NCI-H128 (cell line): Measurements from ENCODE around the gene HLCS.

Experiments used
- DNase-seq: peaks from one replicate; lab custom pipeline; 2025; ENCODE audit not compliant: unreplicated experiment; lab: John Stamatoyannopoulos, UW

HLCS gene

DNA sequence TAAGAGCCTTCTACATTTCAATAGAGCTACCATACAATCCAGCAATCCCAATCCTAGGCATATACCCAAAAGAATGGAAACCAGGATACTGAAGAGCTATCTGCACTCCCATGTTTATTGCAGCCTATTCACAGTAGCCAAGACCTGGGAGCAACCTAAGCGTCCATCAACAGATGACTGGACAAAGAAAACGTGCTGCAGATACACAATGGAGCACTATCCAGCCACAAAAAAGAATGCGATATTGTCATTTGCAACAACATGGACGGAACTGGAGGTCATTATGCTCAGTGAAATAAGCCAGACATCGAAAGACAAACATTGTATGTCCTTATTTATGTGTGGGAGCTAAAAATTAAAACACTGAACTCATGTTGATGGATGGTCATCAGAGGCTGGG, 115.3 kb downstream of the HLCS start:
- DNase-seq: no peak

DNA sequence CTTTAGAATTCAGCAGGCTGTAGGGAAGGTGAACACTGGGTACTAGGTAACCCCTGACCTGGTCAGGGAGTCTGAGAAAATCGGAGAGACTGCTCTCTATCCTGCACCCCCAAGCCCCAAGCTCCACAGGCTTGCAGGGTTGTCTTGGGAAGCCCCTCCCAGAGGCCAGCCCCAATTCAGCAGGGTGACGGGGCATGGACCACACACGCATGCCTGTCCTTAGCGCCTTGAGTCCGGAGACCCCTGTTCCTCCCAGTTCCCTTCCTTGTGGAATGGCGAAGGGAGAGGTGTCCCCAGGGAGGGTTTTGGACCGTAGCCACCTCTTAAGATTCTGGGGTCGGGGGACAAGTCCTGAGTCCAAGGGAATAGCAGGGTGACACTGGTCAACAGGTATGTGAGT, 116.1 kb downstream of the HLCS start:
- DNase-seq: no peak

DNA sequence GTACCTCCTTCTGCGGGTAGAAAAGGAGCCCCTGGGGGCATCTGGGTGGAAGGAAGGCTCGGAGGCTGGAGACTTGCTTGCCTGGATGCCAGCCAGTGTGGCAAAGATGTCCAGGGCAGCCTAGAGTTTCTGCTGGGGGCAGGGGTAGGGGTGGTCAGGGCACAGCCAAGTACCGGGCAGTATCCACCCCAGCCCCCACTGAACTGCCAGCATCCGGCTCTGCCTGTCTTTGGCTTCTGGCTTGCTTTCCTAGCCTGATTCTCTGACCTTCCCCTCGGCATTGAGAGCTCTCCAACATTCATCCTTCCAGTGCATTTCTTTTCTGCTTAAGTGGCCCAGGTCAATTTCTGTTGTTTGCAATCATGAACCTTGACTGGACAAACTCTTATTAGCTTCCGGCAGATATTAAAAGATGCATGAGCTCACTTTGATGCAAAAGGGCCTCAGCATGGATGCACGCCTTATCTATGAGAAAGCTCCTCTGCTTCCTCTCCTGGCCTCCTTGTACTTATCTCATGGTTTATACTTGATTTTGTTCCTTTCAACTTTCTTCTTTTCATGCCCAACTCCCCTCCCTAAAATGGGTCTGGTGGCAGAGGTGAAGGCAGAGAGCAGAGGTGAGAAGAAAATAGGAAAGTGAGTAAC, 116.9 kb downstream of the HLCS start:
- DNase-seq: no peak

DNA sequence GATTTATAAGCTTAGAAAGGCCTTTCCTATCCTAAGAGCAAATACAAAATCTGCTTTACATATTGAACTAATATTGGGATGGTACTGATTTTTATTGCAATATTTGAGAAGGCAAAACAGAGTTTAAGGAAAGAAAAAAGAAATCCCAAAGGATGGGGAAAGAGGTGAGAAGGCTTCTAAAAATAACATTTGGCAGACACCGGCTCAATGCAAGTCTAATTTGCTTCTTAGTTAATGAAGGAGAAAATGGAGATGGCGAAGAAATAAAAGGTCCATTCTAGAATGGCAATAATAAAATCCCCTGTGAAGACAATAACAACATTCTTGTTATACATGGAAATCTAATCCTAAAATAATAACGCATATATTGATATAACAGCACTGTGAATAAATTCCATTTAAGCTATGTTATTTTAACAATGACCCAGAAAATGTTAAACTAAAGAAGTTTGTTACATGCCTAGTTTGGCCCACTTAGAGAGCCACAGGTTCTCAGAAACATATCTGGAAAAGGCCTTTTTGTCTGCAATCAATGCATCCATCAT, 117.7 kb downstream of the HLCS start:
- DNase-seq: no peak

DNA sequence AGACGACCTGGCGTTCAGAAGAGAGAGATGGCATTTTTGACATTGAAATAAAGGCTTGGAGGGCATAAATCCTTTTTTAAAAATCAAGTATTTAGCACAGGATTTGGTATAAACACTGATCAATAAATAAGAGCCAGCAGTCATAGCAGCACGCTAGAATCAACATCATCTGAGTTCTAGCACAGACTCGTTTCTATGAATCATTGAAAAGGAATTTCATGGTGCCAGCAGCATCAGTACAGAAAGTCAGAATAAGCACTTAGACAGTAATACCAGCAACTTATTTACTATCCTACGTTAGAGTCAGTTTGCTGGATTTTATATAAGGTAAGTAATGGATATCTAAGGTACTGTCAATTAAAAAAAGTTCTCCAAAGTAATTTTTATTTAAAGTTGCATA, 119.3 kb downstream of the HLCS start:
- no peak for DNase-seq

DNA sequence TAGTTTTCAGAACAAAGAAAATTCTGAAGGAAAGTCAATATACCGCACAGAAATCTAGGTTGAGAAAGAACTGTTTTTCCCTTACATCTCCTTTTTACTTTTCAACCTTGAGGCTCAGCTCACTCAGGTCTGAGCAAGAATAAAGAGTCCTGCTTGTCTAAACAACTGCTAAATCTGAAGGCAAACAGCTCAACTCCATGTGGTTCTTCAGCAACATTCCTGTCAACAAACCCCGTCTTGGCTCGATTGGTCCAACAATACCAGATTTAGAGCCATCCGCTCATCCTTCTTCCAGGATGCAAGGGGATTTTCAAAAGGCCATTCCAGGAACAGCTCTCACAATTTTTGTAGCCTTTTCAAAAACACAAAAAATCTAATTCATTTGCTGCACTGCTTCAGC, 119.8 kb downstream of the HLCS start:
- no peak for DNase-seq

DNA sequence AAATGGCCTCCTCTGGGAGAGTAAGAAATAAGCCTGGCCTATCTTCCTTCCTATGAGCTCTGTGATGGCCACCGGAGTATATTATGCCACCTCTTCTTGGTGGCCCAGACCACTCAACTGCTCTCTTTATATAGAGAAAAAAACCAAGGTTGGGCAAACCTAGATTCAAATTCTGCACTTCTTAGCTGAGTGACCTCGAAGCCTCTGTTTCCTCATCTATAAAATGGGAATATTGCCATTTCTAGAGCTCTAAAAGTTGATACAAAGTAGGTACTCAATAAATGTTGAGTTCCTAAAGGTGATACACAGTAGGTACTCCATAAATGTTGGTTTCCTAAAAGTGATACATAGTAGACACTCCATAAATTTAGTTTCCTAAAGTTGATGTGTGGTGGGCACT, 120.7 kb downstream of the HLCS start:
- DNase-seq: no peak

DNA sequence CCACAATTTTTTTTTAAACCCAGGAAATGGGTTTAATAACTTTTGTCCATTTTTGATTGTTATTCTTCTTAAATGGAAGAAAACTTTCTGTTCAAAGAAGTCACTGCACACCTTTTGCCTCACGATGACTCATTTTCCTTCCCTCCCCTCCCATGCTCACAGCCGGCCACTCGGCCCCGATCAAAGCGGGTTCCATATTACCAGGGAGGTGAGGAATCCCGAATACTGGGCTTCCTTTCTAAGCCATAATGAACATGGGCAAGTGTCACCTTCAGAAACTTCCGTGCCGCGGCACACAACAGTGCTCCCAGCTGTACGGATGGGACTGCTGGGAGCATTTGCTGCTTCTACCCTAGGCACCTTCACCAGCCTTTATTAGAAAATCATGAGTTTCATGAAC, 121.4 kb downstream of the HLCS start:
- DNase-seq: no peak

DNA sequence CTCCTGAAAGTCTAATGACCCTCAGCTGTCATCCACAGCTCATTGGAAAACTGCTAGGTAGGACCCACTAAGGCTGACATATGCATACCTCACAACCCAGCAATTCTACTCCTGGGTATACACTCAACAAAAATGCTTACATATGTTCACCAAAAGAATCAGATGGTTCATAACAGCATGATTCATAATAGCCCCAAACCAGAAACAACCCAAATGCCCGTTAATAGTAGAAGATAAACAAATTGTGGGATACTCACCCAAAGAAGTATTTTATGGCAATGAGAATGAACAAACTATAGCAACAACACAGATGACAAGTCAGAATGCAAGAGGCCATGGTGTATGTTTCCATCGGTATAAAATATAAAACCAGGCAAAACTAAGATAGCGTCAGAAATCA, 124.6 kb downstream of the HLCS start:
- no peak for DNase-seq

DNA sequence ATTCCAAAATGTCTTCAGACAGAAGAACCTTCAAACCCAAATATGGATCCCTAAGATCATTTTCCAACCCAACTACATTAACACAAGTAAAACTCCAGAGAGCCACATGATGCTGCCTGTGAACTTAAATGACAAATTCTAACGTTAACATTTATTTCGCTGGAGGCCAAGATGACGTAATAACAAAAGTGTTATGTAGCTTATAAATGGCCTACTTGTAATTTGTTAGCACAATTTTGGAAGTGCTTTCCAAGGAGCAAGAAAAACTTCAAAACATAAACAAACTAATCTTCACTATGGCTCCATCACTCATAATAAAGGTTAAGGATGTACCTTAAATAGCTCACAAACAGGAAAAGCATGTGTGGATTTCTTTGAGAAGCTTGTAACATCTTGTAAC, 126.7 kb downstream of the HLCS start:
- no peak for DNase-seq

DNA sequence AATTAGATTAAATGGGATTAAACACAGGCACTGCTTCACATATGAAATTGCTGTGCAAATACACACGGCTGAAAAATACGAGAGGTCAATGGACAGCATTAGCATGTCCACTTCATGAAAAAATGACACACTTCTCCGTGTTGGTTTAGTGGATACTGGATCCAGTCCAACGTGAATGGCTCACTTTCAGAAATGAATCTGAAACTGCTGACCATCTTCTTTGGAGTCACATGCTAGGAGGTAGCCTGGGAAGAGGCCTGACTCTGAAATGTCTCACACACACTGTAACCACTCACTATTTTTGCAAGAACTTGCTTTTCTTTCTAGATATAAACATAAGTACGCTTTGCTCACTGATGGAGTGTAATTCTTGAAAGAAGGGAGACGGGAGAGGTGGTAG, 127.3 kb downstream of the HLCS start:
- no peak for DNase-seq

DNA sequence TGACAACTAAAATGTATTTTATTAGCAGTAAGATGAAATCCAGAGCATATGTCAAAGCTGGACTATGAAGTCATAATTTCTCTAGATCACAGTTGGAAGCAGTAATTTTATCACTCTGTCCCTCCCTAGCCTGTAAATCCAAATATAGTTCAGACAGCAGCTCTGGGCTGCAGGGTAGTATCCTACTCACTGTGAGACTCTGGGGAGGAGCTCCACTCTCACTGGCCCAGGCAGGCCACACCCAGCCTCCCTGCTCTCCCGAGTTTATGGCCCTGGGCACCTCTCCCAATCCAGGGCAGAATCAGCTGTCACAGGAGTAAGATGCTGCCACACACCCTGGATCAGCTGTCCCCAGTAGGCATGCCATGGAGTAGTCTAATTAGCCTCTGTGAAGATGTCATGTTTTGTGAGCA, 131.1 kb downstream of the HLCS start:
- DNase-seq: no peak

DNA sequence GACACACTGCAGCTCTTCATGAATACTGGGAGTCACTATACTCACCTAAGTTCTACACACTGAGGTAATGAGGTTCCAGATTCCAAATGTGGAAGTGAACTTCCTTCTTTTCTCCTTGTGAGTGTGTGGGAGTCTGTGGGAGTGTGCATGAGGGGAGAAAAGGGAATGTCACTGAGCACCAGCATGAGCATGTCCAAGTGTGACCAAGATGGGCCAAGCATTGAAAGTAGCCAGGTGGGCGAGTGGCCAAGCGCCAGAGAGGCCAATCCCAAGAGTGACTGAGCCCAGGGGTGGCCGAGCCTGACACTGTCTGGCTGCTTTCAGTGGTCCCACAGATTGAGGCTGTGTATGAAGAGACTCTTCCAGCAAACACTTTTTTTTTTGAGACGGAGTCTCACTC, 132.3 kb downstream of the HLCS start:
- DNase-seq: no peak

DNA sequence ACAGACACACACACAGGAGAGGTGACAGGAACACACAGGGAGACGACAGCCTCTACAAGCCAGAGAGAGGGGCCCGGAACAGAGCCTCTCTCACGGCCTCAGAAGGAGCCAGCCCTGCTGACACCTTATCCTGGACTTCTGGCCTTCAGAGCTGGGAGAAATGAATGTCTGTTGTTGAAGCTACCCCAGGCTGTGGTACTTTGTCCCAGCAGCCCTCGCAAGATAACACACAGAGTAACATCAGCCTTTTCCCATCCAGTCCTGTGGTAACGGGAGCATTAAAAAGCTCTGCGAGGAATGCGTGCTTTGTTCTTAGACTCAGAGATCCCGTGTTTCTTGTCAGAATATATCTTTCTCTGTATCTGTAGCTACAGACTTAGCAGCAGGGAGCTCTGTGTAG, 136.4 kb downstream of the HLCS start:
- DNase-seq: no peak

DNA sequence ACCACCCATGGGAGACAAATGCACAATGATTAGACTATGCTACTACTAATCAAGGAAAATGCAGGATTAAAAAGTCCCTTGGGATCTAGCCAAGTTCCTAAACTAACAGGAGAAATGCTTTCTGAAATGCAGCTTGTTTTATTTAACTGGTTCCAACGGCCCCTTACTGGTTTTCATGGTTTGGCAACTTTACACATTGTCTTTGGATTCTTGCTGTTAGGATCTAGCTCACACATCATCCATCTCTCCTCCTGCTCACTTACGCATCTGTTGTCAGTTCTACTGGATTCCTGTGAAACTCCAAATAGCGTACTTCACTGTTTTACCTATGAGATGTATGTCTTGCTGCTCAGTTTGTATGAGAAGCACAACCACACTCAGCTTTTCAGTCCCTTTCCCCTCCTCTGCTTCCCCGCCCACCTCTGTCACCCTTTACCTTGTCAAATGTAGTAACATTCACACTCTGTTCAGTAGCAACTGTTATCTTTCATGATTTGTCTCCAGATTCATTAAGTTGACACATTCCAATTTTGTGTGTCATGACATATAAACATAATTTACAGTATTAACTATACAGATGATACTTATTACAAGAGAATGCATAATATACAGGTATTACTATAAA, 137.5 kb downstream of the HLCS start:
- DNase-seq: no peak

DNA sequence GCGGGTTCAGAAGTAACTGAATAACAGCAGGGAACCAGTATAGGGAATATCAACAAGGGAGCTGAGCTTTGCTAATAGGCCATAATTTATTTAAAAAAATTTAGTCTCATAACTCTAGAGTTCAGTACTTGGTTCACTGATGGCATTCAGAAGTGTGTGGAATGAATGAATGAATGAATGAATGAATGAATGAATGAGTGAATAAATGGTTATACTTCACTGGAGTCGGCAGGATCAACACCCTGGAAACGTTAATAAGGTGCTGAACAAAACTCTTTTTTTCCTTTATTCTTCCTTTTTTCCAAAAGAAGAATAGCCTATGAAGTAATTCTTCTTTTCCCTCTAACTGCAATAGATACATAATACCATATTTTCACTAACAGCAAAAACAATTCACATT, 138.3 kb downstream of the HLCS start:
- no peak for DNase-seq

DNA sequence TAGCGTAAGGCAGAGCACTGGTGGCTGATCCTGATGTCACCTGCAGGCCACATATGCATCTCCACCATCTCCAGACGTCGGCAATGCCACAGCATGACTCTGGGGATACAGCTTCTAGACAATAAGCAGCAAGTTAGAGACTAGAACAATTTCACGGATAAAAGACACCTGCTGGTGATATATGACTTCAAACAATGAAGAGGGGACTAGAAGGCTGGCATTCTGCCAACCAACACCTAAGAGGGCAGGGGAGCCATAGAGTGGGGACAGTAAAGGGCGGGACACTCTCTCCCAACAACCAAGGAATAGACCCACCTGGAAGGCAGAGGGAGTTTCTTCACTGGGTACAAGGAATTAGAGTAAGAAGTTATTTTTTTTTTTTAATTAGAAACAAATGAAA, 140.8 kb downstream of the HLCS start:
- no peak for DNase-seq

DNA sequence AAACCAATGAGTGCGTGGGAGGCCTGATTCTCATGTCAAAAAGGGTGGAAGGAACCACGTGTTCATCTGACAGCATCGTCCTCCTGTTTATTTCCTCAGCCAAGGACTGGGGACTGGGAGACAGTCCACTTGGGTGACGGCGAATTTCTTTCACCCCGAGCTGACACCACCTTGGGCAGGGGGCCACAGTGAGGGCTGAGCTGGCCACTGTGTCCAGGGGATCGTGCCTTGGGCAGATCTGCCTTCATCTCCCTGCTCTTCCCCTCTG, 145.5 kb downstream of the HLCS start:
- DNase-seq: no peak

DNA sequence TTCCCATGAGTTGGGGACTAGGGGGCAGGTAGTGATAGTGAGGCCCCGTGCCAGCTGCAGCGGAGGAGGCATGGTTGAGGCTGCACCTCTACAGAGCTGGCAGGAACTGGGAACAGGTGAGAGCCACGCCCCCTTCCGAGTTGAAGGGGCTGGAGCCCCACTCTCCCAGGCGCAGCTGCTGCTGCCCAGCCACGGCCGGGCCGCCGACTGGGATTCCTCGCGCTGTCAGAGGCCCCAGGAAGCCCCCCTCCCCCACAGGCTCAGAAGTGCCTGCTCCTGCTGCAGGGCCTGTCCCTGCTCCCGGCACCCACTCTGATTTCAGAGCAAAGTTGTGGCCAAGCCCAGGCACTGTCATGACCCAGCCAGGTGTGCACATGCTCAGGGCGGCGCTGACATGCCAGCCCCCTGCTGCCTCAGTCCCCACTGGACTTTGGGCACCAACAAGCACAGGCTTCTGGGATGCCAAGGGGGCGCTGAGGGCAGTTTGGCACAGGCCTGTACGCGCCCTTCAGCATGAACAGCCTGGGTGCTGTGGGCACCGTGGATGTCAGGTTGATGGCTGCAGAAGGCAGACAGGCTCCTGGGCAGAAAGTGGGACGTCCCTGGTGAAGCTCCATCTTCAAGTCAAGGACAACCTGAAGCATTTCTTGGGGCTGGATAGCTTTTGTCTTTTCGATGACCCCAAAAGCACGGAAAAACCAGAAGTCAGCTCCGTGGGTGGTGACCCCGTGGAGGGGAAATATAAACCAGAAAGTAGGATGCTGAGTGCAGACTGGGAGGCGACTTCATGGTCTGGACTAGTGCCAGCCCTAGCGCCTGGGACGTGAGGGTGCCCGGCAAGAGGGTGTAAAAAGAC, 146.1 kb downstream of the HLCS start:
- DNase-seq: no peak

DNA sequence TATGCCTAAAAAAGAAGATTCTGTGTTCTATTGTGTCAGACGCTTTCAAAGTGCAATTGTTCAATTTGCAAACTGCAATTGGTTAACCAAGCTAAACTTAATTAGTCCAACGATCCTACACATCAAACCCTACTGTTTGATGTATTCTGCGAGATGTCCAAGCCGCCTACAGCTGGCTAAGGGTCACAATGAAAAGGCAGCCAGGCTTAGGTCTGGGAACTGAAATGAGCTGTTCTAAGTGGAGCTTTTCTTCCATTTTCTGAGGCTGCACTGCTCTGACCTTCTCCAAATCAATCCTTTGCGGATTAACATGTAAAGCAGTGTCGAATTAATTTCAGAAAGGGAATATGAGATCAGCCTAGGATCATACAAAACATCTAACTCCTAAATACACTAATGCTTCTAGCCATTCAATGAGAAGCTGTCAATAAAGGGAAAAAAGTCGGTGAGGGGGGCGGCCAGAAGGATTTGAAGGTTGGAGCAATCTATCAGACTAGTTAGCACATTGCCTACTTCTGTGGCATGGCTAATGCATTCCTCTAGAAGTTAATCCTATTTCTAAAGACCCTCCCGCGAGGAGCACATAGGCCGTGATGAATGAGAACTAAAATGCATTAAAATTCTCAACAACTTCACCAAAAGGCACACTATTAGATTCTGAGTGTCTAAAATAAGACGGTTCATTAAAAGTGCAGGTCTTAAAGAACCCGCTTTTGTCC, 148.6 kb downstream of the HLCS start:
- no peak for DNase-seq

DNA sequence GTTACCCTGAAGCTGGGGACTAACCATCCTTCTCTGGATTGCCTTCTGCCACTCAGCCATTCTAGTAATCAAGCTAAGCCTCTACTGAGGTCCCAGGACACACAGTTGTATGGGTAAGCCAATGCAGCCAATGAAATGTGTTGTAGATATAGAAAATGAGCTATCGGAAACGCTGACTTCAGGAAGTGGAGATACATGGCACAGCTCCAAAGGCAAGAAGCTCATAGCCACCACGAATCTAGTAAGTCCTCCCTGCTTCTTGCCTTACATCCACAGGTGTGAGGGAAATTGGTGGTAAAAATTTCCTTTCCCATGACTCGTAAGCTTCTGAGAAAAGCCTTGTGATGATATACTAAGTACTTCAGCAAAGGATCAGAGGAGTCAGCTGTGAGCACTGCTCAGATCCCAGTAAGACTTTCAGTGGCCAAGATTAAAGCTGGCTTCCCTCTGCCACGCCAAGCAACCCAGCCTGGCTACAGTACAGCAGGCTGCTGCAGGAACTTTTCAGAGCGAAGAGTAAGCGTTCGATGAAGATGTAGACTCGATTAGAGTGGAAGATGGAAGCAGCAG, 149.8 kb downstream of the HLCS start:
- no peak for DNase-seq
